HG02884 (cell line): ENCODE data around the gene RPRD1A.
"Not testable (repeated sequence)": the region's sequence is repeated elsewhere in the genome, so short reads cannot be mapped to it uniquely, and the experiment has no call there.

Source experiments
- ATAC-seq: cut with Tn5 transposase; IDR thresholded peaks from one replicate; pipeline ENCODE4 v1.9.1; 2021; ENCODE audit warnings: mild to moderate bottlenecking, moderate library complexity; ENCODE audit not compliant: unreplicated experiment

The RPRD1A gene

GRCh38 chr18:36078751-36079529 is 11.6 kb upstream of the RPRD1A start:
- no peak for ATAC-seq

GRCh38 chr18:36077764-36078163 is 10.4 kb upstream of the RPRD1A start:
- not testable (repeated sequence) for ATAC-seq

GRCh38 chr18:36075862-36076587 is 8.7 kb upstream of the RPRD1A start:
- no peak for ATAC-seq

GRCh38 chr18:36074435-36074834 is 7.1 kb upstream of the RPRD1A start:
- ATAC-seq: no peak

- ATAC-seq: no peak
Measured at GRCh38 chr18:36073676-36074075, 6.3 kb upstream of the RPRD1A start.

GRCh38 chr18:36072406-36072805 is 5.0 kb upstream of the RPRD1A start:
- ATAC-seq: not testable (repeated sequence)

- peak; percentile 1 for ATAC-seq
Measured at GRCh38 chr18:36066686-36067054, 689 bp downstream of the RPRD1A start.

GRCh38 chr18:36066001-36066400 is 1.4 kb downstream of the RPRD1A start:
- ATAC-seq: no peak

- ATAC-seq: not testable (repeated sequence)
Measured at GRCh38 chr18:36064809-36065079, 2.6 kb downstream of the RPRD1A start.

- ATAC-seq: no peak
Measured at GRCh38 chr18:36064027-36064808, 3.1 kb downstream of the RPRD1A start.

- no peak for ATAC-seq
Measured at GRCh38 chr18:36058674-36059073, 8.7 kb downstream of the RPRD1A start.

- ATAC-seq: no peak
Measured at GRCh38 chr18:36051760-36052159, 15.6 kb downstream of the RPRD1A start.

GRCh38 chr18:36050479-36050878 is 16.9 kb downstream of the RPRD1A start:
- ATAC-seq: no peak

- ATAC-seq: no peak
Measured at GRCh38 chr18:36047521-36047920, 19.8 kb downstream of the RPRD1A start.

GRCh38 chr18:36046898-36047297 is 20.5 kb downstream of the RPRD1A start:
- no peak for ATAC-seq

GRCh38 chr18:36045241-36045991 is 21.9 kb downstream of the RPRD1A start:
- no peak for ATAC-seq

GRCh38 chr18:36043153-36043552 is 24.2 kb downstream of the RPRD1A start:
- no peak for ATAC-seq

GRCh38 chr18:36041146-36041545 is 26.2 kb downstream of the RPRD1A start:
- ATAC-seq: no peak

GRCh38 chr18:36038102-36038663 is 29.2 kb downstream of the RPRD1A start:
- no peak for ATAC-seq

GRCh38 chr18:36035253-36035652 is 32.1 kb downstream of the RPRD1A start:
- no peak for ATAC-seq
